Measurements from ENCODE around the gene RANBP3. TPM values are rescaled to one million over a fixed set of nuclear protein-coding genes. Genes with fewer than 3 reads are reported as not detected.

Gene RANBP3
- total RNA-seq, 4 donors from 2014 or later: 58.9 to 175 (median 65.0) TPM

DNA sequence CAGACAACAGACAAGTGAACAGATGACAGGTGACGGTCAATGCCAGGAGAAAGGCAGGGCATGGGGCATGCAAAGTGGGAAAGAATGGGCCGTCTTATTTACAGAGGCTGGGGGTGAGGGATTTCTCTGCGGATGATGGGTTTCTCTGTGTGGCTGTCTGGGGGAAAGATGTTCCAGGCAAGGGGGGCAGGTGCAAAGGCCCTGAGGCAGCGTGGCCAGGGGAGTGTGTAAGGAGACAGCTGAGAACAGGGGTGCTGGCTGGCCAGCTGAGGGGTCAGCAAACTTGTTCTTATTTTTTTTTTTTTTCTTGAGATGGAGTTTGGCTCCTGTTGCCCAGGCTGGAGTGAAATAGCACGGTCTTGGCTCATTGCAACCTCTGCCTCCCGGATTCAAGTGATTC lies 21.8 kb upstream of the RANBP3 start:
- intact Hi-C loops (cut with DNase I; ENCODE audit: low total_unique reads) (no loop called here), in situ Hi-C loops (cut with MboI; ENCODE audit: low pct_ligation_motif_present in 1 of 4, low pct_unique_long_range_greater_than_20kb in 1 of 4, low sequenced_read_pairs in 3 of 4) (no loop called here)
- Histone ChIP-seq H3K36me3 (peaks cover 0 to 4% (median 0%) of the 10 kb centered on the region in 4 donors), H3K27ac (no peak overlapping the region), H3K9me3 (no peaks in the 10 kb centered on the region), H3K4me3 (no peak overlapping the region), H3K4me1 (no peaks in the 10 kb centered on the region), H3K27me3 (no peaks in the 10 kb centered on the region)
- no peak for DNase-seq
- 92 to 97% methylated on average over 4 to 6 of the region's 6 CpGs for WGBS, 2 donors (ENCODE audit: low coverage in 1 of 2)
- TF ChIP-seq POLR2A (IDR thresholded peaks at IDR 0.05) (no peak), POLR2AphosphoS5 (IDR thresholded peaks at IDR 0.05) (no peak), EP300 (IDR thresholded peaks at IDR 0.05; ENCODE audit: low read depth) (no peak)
- TF ChIP-seq, protein P1, sequence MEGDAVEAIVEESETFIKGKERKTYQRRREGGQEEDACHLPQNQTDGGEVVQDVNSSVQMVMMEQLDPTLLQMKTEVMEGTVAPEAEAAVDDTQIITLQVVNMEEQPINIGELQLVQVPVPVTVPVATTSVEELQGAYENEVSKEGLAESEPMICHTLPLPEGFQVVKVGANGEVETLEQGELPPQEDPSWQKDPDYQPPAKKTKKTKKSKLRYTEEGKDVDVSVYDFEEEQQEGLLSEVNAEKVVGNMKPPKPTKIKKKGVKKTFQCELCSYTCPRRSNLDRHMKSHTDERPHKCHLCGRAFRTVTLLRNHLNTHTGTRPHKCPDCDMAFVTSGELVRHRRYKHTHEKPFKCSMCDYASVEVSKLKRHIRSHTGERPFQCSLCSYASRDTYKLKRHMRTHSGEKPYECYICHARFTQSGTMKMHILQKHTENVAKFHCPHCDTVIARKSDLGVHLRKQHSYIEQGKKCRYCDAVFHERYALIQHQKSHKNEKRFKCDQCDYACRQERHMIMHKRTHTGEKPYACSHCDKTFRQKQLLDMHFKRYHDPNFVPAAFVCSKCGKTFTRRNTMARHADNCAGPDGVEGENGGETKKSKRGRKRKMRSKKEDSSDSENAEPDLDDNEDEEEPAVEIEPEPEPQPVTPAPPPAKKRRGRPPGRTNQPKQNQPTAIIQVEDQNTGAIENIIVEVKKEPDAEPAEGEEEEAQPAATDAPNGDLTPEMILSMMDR (IDR thresholded peaks at IDR 0.05): no peak

DNA sequence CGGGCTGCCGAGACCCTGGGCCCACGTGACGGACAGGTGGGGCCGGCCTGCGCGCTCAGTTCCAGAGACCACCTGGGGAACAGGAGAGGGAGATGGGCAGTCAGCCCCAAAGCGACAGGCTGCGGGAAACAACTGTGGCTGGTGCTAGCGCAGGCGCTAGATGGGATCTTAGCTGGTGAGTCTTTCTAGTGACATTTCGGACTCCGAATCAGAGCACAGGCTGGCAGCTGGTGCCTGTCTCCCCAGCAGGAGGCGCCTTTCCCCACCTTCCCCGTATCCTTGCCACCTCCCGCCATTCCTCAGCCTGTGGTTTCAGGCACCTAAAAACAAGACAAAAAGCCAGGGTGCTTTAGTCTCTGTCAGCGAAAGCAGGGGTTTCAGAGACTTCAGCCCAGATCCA lies 19.4 kb upstream of the RANBP3 start:
- Histone ChIP-seq H3K27me3 (no peaks in the 10 kb centered on the region), H3K4me1 (peaks cover 0 to 7% (median 1%) of the 10 kb centered on the region in 4 donors), H3K27ac (no peak overlapping the region), H3K4me3 (no peak overlapping the region), H3K9me3 (no peaks in the 10 kb centered on the region), H3K36me3 (peaks cover 0 to 4% (median 0%) of the 10 kb centered on the region in 4 donors)
- intact Hi-C loops (cut with DNase I; ENCODE audit: low total_unique reads) (no loop called here), in situ Hi-C loops (cut with MboI; ENCODE audit: low pct_ligation_motif_present in 1 of 4, low pct_unique_long_range_greater_than_20kb in 1 of 4, low sequenced_read_pairs in 3 of 4) (no loop called here)
- WGBS, 2 donors (ENCODE audit: low coverage in 1 of 2): 86% methylated on average over 17 of the region's 17 CpGs; no CpG with 5 or more reads in 1 of the 2 donors
- TF ChIP-seq, protein P1 (IDR thresholded peaks at IDR 0.05): no peak
- TF ChIP-seq POLR2AphosphoS5 (IDR thresholded peaks at IDR 0.05): no peak
- TF ChIP-seq POLR2A (IDR thresholded peaks at IDR 0.05): no peak
- TF ChIP-seq EP300 (IDR thresholded peaks at IDR 0.05; ENCODE audit: low read depth): no peak
- no peak for DNase-seq

DNA sequence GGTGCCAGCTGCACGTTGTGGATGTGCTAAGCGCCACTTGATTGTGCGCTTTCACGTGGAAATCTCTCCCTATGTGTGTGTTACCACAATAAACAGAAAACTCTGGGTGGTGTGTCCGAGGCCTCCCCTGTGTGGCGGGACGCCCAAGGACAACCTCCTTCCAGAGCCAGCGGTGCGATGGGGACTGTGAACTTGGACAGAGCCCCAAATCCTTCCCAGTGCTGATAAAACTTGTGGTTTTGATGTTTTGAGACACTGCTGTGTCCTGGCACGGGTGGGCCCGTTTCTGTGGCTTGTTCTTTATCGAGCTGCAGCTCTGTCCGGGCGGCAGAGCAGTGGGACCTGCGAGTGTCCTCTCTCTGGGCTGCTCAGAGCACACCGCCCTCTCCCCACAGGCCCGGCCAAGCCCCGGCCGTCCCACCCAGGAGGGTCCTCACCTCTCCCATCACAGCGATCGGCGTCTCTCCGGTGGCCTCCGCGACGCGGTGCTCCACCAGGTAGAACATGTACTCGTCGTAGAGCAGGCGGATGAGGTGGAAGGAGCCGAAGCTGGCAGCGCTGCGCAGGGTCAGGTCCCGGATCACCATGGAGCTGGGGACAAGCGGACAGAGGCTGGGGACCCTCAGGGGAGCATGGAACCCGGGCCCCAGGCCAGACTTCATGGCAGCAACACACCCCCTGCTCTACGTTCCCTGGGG lies 18.8 kb upstream of the RANBP3 start:
- intact Hi-C loops (cut with DNase I; ENCODE audit: low total_unique reads): no loop called here
- Histone ChIP-seq H3K4me3 (no peak overlapping the region), H3K27ac (no peak overlapping the region), H3K9me3 (no peaks in the 10 kb centered on the region), H3K36me3 (no peaks in the 10 kb centered on the region), H3K27me3 (no peaks in the 10 kb centered on the region), H3K4me1 (peaks cover 0 to 7% (median 1%) of the 10 kb centered on the region in 4 donors)
- no peak for DNase-seq
- TF ChIP-seq POLR2AphosphoS5 (IDR thresholded peaks at IDR 0.05): no peak
- TF ChIP-seq POLR2A (IDR thresholded peaks at IDR 0.05): no peak
- TF ChIP-seq EP300 (IDR thresholded peaks at IDR 0.05; ENCODE audit: low read depth): no peak
- TF ChIP-seq, protein P1 (IDR thresholded peaks at IDR 0.05): no peak
- in situ Hi-C loops (cut with MboI; ENCODE audit: low pct_ligation_motif_present in 1 of 4, low pct_unique_long_range_greater_than_20kb in 1 of 4, low sequenced_read_pairs in 3 of 4): no loop called here
- WGBS, 2 donors (ENCODE audit: low coverage in 1 of 2): 96% methylated on average over 36 of the region's 37 CpGs; no CpG with 5 or more reads in 1 of the 2 donors

DNA sequence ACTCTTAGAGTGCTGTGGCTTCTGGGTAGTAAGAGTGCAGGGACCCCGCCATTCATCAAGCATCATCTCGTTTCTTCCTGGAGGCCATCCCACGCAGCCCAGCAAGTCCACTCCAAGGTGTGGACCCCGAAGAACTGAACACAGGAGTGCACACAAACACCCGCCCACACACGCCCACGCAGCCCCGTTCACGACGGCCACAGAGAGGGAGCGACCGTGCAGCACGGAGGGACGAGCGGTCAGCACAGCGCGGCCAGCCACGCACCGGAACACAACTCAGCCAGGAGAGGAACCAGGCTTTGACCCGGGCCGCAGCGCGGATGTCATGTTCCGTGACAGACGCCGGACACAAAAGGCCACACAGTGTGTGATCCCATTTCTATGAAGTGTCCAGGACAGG lies 18.2 kb upstream of the RANBP3 start:
- intact Hi-C loops (cut with DNase I; ENCODE audit: low total_unique reads): no loop called here
- no peaks in the 10 kb centered on the region for H3K36me3 ChIP-seq
- TF ChIP-seq EP300 (IDR thresholded peaks at IDR 0.05; ENCODE audit: low read depth) (no peak), POLR2A (IDR thresholded peaks at IDR 0.05) (no peak), POLR2AphosphoS5 (IDR thresholded peaks at IDR 0.05) (no peak)

More for the DNA sequence above, 18.2 kb upstream of the RANBP3 start:
- Histone ChIP-seq H3K4me1 (peaks cover 0 to 7% (median 1%) of the 10 kb centered on the region in 4 donors), H3K9me3 (no peaks in the 10 kb centered on the region), H3K27ac (no peak overlapping the region), H3K27me3 (no peaks in the 10 kb centered on the region), H3K4me3 (no peak overlapping the region)
- DNase-seq: no peak
- 88 to 97% methylated on average over 12 to 25 of the region's 26 CpGs for WGBS, 2 donors (ENCODE audit: low coverage in 1 of 2)
- in situ Hi-C loops (cut with MboI; ENCODE audit: low pct_ligation_motif_present in 1 of 4, low pct_unique_long_range_greater_than_20kb in 1 of 4, low sequenced_read_pairs in 3 of 4): no loop called here
